Measurements from ENCODE around the gene AQP1.

AQP1 gene

DNA sequence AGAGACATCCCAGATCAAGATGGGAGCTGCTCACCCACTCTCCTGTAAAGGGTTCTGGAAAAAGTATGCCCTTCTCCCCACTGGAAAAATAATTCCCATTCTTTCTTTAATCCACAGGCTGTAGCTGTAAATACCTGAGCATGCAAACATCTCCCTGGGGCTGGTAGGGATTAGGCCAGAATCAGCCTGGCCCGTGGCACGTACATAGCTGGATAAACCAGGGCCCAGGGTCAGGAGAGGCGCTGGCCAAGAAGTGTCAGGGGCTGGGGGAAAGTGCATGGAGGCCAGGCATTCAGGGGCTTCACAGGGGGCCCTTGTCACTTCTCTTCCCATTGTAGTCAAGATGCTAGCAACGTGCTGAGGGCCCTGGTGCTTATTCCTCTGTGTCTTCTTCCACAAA, 30.7 kb upstream of the AQP1 start:
- TF ChIP-seq, protein P1, sequence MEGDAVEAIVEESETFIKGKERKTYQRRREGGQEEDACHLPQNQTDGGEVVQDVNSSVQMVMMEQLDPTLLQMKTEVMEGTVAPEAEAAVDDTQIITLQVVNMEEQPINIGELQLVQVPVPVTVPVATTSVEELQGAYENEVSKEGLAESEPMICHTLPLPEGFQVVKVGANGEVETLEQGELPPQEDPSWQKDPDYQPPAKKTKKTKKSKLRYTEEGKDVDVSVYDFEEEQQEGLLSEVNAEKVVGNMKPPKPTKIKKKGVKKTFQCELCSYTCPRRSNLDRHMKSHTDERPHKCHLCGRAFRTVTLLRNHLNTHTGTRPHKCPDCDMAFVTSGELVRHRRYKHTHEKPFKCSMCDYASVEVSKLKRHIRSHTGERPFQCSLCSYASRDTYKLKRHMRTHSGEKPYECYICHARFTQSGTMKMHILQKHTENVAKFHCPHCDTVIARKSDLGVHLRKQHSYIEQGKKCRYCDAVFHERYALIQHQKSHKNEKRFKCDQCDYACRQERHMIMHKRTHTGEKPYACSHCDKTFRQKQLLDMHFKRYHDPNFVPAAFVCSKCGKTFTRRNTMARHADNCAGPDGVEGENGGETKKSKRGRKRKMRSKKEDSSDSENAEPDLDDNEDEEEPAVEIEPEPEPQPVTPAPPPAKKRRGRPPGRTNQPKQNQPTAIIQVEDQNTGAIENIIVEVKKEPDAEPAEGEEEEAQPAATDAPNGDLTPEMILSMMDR (IDR thresholded peaks at IDR 0.05; ENCODE audit: low read depth, low read length, missing control alignments) = no peak
- H3K4me3 ChIP-seq (ENCODE audit: low read depth, low read length) = no peak overlapping the region
- no peak for DNase-seq (ENCODE audit: low read depth)
- in situ Hi-C loops (cut with HindIII; ENCODE audit: low sequenced_read_pairs) = no loop called here

DNA sequence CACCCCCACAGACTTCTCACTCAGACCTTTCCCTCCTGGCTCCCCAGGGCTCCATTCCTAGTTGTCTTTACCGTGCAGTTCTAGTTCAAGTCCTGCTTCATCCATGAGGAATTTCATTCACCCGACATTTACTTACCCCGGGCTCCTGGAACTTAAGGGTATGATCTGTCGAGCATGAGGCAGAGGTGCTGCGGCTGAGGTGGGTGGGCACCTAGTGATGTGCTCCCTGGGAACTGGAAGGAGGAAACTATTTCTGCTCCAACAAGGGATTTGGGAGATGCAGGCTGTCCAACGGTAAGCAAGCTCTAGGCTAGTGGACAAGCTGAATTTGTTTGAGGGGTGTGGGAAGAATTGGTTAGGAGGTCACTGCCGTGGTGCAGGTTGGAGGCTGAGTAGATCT, 30.2 kb upstream of the AQP1 start:
- TF ChIP-seq, protein P1 (IDR thresholded peaks at IDR 0.05; ENCODE audit: low read depth, low read length, missing control alignments) = no peak
- in situ Hi-C loops (cut with HindIII; ENCODE audit: low sequenced_read_pairs) = no loop called here
- H3K4me3 ChIP-seq (ENCODE audit: low read depth, low read length) = no peak overlapping the region
- DNase-seq (ENCODE audit: low read depth) = no peak

DNA sequence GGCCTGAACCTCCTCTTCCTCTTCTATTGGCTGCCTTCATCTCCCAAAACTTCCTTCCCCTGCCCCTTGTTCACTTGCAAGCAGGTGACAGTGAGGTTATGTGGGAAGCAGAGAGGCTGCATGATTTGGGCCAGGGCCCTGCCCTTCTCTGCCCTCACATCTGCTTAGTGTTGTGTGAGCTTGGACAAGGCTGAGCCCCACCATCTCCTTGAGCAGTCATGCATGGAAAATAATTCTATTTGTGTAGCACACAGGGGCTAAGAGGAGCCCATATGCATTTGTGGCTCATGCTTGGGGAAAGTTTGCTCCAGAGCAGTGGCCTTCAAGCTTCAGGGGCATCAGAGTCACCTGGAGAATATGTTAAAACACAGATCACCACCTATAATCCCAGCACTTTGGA, 26.8 kb upstream of the AQP1 start:
- TF ChIP-seq, protein P1 (IDR thresholded peaks at IDR 0.05; ENCODE audit: low read depth, low read length, missing control alignments) = no peak
- H3K4me3 ChIP-seq (ENCODE audit: low read depth, low read length) = no peak overlapping the region
- in situ Hi-C loops (cut with HindIII; ENCODE audit: low sequenced_read_pairs) = no loop called here
- no peak for DNase-seq (ENCODE audit: low read depth)

DNA sequence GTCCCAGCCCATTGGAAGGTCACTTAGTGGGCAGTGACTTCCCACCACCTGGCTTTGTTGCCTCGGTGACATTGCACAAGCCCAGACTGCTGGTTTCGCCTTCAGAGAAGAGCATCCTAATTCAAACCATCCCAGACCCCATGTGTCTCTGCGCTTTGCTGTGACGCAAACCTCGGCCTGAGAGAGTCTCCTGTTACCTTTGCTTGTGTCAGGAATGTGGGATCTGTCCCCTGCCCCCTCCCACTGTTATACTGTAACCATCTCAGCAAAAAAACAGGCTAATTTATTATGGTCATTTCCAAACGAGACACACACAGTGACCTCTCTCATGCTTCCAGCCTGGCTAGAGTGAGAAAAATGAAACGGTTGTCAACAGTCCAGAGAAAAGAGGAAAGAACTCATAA, 25.0 kb upstream of the AQP1 start:
- TF ChIP-seq, protein P1 (IDR thresholded peaks at IDR 0.05; ENCODE audit: low read depth, low read length, missing control alignments) = no peak
- H3K4me3 ChIP-seq (ENCODE audit: low read depth, low read length) = no peak overlapping the region
- DNase-seq (ENCODE audit: low read depth) = no peak
- in situ Hi-C loops (cut with HindIII; ENCODE audit: low sequenced_read_pairs) = no loop called here

GRCh38 chr7:30887464-30887872, 24.2 kb upstream of the AQP1 start:
- no peak overlapping the region for H3K4me3 ChIP-seq (ENCODE audit: low read depth, low read length)
- in situ Hi-C loops (cut with HindIII; ENCODE audit: low sequenced_read_pairs) = no loop called here
- TF ChIP-seq, protein P1 (IDR thresholded peaks at IDR 0.05; ENCODE audit: low read depth, low read length, missing control alignments) = no peak
- no peak for DNase-seq (ENCODE audit: low read depth)

GRCh38 chr7:30888747-30889146, 22.9 kb upstream of the AQP1 start:
- peak; percentile 83 for DNase-seq (ENCODE audit: low read depth)
- in situ Hi-C loops (cut with HindIII; ENCODE audit: low sequenced_read_pairs) = no loop called here

More at GRCh38 chr7:30888747-30889146, 22.9 kb upstream of the AQP1 start:
- H3K4me3 ChIP-seq (ENCODE audit: low read depth, low read length) = no peak overlapping the region
- TF ChIP-seq, protein P1 (IDR thresholded peaks at IDR 0.05; ENCODE audit: low read depth, low read length, missing control alignments) = no peak
